Testis (tissue), 3 donors: ENCODE data around the gene SART3. TPM values are rescaled to one million over a fixed set of nuclear protein-coding genes. Genes with fewer than 3 reads are reported as not detected.
A peak's percentile ranks its signal among the peaks of the same experiment; 100 is the strongest.

Experiments
- DNase-seq: peaks from one replicate; pipeline ENCODE4 v3.0.0-alpha.2; 2019
- H3K27ac ChIP-seq, 2 donors: fragments of 200-600 bp; sonication (generic); one replicate each; pipeline ENCODE4 v1.5.1; 2019
- H3K27me3 ChIP-seq: fragments of 200-600 bp; sonication (generic); one replicate; pipeline ENCODE4 v1.5.1; 2019
- H3K36me3 ChIP-seq: fragments of 200-600 bp; sonication (generic); one replicate; pipeline ENCODE4 v1.5.1; 2017; ENCODE audit warnings: low read depth; ENCODE audit errors: missing control alignments
- H3K4me1 ChIP-seq: fragments of 200-600 bp; sonication (generic); one replicate; pipeline ENCODE4 v1.5.1; 2019
- H3K4me3 ChIP-seq, 2 donors: fragments of 200-600 bp; sonication (generic); one replicate each; pipeline ENCODE4 v1.5.1; 2017 to 2019
- H3K9me3 ChIP-seq: fragments of 200-600 bp; sonication (generic); one replicate; pipeline ENCODE4 v1.5.1; 2017
- POLR2A ChIP-seq: fragments of 450-650 bp; IDR thresholded peaks from one replicate; pipeline ENCODE4 v1.6.1; 2017; ENCODE audit warnings: antibody characterized with exemption, mild to moderate bottlenecking, moderate library complexity
- WGBS, 2 donors: methylation state at CpG; one replicate each; pipeline ENCODE4 v1.1.5; 2018; 5-methylcytosine and 5-hydroxymethylcytosine counted together
- intact Hi-C: fragments of 100-400 bp; cut with DNase I; formaldehyde crosslinking; loops from one replicate; pipeline ENCODE4 v1.15.1; 2023; ENCODE audit warnings: low total_unique reads
- polyA plus RNA-seq: library from polyadenylated mRNA; stranded (reverse); fragments of 350-450 nt; fragmentation: Illumina TruSeq; extraction: RNeasy Lipid Tissue Mini Kit (QIAGEN cat#74804); gene quantifications from one replicate; pipeline ENCODE4 v1.2.3, GENCODE V29; 2014; ENCODE audit warnings: low read depth, low replicate concordance; ENCODE audit not compliant: insufficient read depth
- total RNA-seq, 2 donors: library from RNA; depleted of rRNA; stranded (reverse); fragments of >200 nt; gene quantifications; one replicate each; pipeline ENCODE4 v1.2.3, GENCODE V29; 2016
- TF ChIP-seq, protein P1 (sequence below), 3 experiments: fragments of 450-650 bp in 2 of 3; fragments of 200-600 bp in 1 of 3; sonication (generic) in 1 of 3; IDR thresholded peaks; one replicate each; pipeline ENCODE4 v1.5.1; 2016 to 2019; ENCODE audit warnings: antibody characterized with exemption in 3 of 3, mild to moderate bottlenecking in 2 of 3, moderate library complexity in 1 of 3

SART3 gene
- total and polyA plus RNA-seq, 3 donors from 2014 or later, result 48.6 to 116 (median 115) TPM

DNA sequence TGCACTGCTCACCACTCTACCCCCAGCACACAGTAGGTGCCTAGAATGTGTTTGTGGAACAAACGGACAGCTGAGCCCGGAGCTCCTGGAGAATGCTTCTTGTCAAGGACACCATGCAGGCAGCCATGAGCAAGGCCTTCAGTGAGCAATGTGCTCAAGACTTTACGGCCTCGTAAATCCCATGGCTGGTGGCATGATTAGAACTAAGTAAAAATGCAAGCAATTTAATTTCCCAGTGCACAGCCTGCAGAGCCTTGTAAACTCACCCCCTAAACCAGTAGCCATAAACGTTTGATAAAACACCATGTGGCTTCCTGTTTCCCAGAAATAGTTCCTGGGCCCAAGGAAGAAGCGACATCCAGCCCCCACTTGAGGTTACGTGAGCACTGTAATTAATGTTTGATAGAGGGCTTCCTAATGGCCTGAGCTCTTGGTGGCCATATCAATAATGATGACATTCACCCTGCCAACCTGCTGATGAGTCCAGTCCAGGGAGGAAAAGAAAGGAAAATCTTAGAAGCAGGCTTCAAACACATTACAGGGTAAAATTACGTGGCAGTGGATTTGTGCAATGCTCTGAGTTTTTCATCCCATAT is 82.3 kb downstream of the SART3 start:
- Histone ChIP-seq H3K36me3 (no peaks in the 10 kb centered on the region), H3K4me3 (no peak overlapping the region)
- WGBS, 2 donors, result 56 to 57% methylated on average over 8 of the region's 8 CpGs

DNA sequence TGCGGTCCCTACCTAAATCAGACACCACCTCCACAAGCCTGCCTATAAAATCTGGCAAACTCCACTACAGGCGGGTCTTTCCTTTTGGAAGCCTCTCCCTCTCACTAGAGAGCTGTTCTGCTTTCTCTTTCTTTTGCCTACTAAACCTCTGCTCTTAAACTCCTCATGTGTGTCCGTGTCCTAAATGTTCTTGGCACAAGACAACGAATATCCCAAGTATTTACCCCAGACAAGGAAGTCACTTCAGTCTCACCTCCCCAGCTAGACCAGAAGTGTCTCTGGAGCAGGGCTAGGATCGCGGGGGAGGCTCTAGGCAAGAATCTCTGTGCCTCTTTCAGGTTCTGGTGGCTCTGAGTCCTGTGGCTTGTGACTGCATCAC is 83.1 kb downstream of the SART3 start:
- Histone ChIP-seq H3K9me3 (no peaks in the 10 kb centered on the region), H3K4me3 (no peak overlapping the region), H3K4me1 (no peaks in the 10 kb centered on the region), H3K27ac (no peak overlapping the region), H3K27me3 (no peaks in the 10 kb centered on the region), H3K36me3 (no peaks in the 10 kb centered on the region)
- WGBS, 2 donors, result 60 to 71% methylated on average over 6 of the region's 6 CpGs
- intact Hi-C loops, result no loop called here
- TF ChIP-seq POLR2A, result no peak
- TF ChIP-seq, protein P1, sequence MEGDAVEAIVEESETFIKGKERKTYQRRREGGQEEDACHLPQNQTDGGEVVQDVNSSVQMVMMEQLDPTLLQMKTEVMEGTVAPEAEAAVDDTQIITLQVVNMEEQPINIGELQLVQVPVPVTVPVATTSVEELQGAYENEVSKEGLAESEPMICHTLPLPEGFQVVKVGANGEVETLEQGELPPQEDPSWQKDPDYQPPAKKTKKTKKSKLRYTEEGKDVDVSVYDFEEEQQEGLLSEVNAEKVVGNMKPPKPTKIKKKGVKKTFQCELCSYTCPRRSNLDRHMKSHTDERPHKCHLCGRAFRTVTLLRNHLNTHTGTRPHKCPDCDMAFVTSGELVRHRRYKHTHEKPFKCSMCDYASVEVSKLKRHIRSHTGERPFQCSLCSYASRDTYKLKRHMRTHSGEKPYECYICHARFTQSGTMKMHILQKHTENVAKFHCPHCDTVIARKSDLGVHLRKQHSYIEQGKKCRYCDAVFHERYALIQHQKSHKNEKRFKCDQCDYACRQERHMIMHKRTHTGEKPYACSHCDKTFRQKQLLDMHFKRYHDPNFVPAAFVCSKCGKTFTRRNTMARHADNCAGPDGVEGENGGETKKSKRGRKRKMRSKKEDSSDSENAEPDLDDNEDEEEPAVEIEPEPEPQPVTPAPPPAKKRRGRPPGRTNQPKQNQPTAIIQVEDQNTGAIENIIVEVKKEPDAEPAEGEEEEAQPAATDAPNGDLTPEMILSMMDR (IDR thresholded peaks at IDR 0.05), result no peak
- no peak for DNase-seq

More for the DNA sequence above, 82.3 kb downstream of the SART3 start:
- TF ChIP-seq POLR2A, result no peak
- TF ChIP-seq, protein P1 (IDR thresholded peaks at IDR 0.05), result no peak
- Histone ChIP-seq H3K9me3 (no peaks in the 10 kb centered on the region), H3K27ac (no peak overlapping the region), H3K27me3 (no peaks in the 10 kb centered on the region), H3K4me1 (no peaks in the 10 kb centered on the region)
- intact Hi-C loops, result no loop called here
- DNase-seq, result no peak

DNA sequence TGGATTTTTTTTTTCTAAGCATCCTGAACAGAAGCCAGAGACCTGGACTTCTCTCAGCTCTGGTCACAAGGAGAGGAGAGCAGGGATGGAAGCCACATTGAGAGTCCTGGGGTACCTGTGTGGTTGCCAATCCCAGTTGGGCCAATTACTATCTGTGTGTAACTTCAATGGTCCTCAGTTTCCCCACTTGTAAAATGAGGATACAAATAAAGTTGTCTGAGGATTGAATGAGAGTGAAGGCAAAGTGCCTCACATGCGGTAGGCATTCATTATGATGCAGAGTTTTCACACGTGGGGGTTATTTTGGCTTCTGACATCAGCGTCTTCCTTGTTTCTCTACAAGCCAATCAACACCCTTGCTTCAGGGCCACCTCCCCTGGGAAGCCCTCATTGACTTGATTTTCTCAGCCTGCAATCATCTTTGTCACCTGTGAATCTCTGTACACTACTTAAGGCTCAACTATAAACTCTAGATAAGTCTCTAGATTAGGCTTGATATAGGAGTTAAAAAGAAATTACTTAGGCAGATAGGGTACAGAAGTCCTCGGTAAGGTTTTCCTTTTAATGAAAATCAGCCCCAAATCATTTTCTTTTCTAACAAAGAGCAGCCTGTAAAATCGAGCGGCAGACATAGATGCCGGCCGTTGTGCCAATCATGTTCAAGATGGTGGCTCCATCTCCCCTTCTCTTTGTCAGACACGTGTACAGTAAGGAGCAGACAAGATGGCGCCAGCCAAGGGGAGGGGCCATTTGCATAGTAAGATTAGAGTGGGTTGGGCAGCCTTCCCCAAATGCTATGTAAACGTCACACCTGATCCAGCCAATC is 83.7 kb downstream of the SART3 start:
- Histone ChIP-seq H3K36me3 (no peaks in the 10 kb centered on the region), H3K4me1 (no peaks in the 10 kb centered on the region), H3K27me3 (no peaks in the 10 kb centered on the region), H3K9me3 (no peaks in the 10 kb centered on the region), H3K4me3 (no peak overlapping the region), H3K27ac (no peak overlapping the region)
- 49 to 68% methylated on average over 11 of the region's 11 CpGs for WGBS, 2 donors
- intact Hi-C loops, result no loop called here
- no peak for TF ChIP-seq POLR2A
- TF ChIP-seq, protein P1 (IDR thresholded peaks at IDR 0.05), result no peak
- DNase-seq, result peak; percentile 57

DNA sequence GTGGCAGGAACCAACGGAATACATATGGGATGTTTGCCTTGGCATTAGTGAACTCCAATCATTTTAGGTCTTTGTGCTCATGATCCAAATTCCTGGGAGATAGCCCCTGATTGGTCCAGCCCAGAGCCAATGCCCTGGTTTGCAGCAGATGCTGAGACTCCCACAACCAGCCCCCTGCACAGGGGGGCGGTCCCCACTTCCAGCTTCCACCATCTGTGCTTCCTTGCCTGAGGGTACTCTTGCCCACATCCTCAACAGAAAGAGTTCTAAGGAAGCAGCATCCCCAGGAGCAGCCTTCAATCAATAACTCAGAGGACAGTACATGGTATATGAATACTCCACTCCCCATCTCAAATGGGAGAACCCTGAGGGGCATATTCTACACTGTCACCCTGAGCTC is 85.6 kb downstream of the SART3 start:
- TF ChIP-seq, protein P1 (IDR thresholded peaks at IDR 0.05), result no peak
- TF ChIP-seq POLR2A, result no peak
- no peaks in the 10 kb centered on the region for H3K27me3 ChIP-seq
- no peak overlapping the region for H3K27ac ChIP-seq
- no peak for DNase-seq
- H3K36me3 ChIP-seq, result no peaks in the 10 kb centered on the region
- WGBS, 2 donors, result 54 to 67% methylated on average over 2 of the region's 2 CpGs
- H3K4me1 ChIP-seq, result no peaks in the 10 kb centered on the region
- no peaks in the 10 kb centered on the region for H3K9me3 ChIP-seq
- intact Hi-C loops, result no loop called here
- no peak overlapping the region for H3K4me3 ChIP-seq
